Stimulated activated CD8-positive, alpha-beta memory T cell treated with anti-CD3 and anti-CD28 coated beads, Interleukin-7, amount 100 ng/mL, for 4 hours (primary cell): ENCODE measurements around the gene C1orf167.
A peak's percentile ranks its signal among the peaks of the same experiment; 100 is the strongest.

Source experiments
- DNase-seq, 2 donors: peaks; one replicate each; pipeline ENCODE4 v3.0.0-alpha.2; 2020; ENCODE audit warnings: low read depth in 2 of 2

C1orf167 gene

DNA sequence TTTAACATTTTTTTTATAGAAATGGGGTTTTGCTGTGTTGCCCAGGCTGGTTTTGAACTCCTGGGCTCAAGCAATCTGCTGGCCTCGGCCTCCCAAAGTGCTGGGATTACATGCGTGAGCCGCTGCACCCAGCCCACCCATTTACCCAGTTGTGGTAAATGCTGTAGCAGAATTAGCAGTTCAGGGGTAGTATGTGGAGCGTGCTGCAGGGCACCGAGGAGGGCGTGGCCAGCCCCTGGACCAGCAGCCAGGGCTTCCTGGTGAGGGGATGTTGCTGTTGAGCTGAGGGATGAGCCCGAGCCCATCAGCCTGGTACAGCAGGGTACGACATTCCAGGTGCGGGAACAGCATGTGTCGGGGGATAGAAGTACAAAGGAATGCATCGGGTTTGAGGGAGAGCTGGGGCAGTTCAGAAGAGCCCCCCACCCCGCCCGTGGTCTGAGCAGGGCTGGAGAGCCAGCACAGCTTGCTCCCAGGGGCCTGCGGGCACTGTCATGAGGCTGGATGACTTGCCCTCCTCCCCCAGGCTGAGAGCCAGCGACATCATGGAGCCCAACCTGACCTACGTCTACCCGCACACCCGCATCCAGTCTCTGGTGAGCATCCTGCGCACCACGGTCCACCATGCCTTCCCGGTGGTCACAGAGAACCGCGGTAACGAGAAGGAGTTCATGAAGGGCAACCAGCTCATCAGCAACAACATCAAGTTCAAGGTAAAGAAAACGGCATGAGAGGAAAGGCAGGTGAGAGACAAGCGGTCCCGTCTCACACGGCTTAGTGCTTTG lies 73.6 kb downstream of the C1orf167 start:
- no peak for DNase-seq

DNA sequence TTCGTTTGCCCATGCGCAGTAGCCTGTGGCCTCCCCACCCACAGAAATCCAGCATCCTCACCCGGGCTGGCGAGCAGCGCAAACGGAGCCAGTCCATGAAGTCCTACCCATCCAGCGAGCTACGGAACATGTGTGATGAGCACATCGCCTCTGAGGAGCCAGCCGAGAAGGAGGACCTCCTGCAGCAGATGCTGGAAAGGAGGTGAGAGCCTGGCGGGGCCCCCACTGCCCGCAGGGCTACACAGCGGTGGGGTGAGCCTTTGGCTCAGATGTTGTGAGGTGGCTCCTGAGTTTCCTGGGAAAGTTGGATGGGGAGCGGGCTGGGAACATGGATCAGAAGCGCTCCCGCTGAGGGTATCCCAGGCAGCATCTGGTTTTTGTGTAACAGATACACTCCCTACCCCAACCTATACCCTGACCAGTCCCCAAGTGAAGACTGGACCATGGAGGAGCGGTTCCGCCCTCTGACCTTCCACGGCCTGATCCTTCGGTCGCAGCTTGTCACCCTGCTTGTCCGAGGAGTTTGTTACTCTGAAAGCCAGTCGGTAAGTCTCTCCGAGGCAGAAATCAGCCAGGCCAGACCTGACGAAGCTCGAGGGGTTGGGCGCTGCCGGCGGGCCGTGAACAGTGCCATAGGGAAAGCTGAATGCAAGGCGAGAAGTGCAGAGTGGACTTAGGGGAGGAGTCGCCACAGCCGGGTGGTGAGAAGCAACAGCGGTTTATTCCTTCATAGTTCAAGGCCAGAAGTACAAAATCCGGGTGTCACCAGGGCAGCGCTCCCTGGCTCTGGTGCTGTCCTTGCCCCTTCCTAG lies 75.2 kb downstream of the C1orf167 start:
- no peak for DNase-seq

DNA sequence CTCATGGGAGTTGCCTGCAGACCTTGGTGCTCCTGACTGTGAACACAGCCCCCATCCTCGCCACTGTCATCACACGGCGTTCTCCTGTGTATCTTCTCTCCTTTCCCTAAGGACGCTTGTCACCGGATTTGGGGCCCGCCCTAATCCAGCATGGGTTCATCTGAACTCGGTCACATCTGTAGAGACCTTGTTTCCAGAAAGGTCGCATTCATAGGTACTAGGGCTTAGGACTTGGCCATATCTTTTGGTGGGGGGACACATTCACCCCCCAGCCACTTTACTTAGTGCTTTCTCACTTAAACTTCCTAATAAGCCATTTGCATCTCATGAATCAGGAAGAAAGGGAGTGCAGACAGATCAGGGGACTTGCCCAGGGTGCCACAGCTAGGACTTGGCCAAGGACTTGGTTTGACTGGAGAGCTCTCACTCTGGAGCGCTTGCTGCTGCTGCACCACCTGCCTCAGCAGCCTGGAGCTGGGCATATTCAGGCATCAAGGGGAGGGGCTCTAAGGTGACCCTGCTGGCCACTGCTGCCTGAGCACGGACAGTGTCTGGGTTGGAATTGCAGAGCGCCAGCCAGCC lies 75.9 kb downstream of the C1orf167 start:
- no peak for DNase-seq

DNA sequence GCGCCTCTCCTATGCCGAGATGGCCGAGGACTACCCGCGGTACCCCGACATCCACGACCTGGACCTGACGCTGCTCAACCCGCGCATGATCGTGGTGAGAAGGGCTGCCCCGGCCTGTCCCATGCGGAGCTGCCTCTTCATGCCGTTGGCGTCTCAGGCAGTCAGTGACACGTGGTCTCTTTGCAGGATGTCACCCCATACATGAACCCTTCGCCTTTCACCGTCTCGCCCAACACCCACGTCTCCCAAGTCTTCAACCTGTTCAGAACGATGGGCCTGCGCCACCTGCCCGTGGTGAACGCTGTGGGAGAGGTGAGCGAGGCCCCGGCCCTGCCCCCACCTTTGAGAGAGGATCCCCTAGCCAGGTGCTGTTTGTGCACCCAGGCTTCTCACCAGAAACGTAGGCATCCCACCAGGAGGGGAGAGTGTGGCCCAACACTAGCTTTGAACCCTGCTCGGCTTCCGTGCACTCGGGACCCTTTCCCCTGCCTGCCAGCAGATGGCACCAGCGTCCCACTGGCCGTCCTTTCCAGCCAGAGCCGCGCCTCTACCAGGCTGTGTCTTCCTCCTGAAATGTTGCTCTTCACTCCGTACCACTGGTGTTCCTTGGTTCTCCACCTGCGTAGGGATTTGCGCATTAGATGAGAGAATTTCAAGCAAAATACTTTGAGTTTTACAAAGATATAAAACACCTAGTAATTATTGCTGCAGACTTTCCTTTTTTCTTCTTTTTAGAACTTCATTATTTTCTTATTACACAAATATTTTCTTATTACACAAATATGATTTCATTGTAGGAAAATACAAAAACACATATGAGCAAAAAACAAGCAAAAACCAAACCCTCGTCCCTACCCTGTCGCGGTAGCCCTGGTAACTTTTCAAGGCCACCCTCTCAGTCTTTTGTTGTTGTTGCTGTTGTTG lies 76.6 kb downstream of the C1orf167 start:
- DNase-seq, result peak; percentile 32 to 45
